Neural cell (in vitro differentiated cells): ENCODE measurements around the gene NPRL2.

ENCODE experiments used
- EP300 ChIP-seq: fragments of 450-650 bp; conservative IDR thresholded peaks from 2 replicates; pipeline ENCODE4 v1.6.1; 2014; ENCODE audit warnings: antibody characterized with exemption, mild to moderate bottlenecking, moderate library complexity; ENCODE audit not compliant: poor library complexity, severe bottlenecking
- EZH2 ChIP-seq: fragments of 200-600, 300-800 bp; shearing (Covaris generic), sonication (generic); IDR thresholded peaks from 2 replicates; pipeline ENCODE4 v1.6.1; 2014; ENCODE audit warnings: antibody characterized with exemption, low read length, borderline replicate concordance, mild to moderate bottlenecking; ENCODE audit not compliant: insufficient read depth, poor library complexity, severe bottlenecking
- POLR2AphosphoS5 ChIP-seq: IDR thresholded peaks from 2 replicates; pipeline ENCODE4 v1.6.1; 2012
- RAD21 ChIP-seq: fragments of 450-650 bp; conservative IDR thresholded peaks from 2 replicates; pipeline ENCODE4 v1.6.1; 2014; ENCODE audit warnings: antibody characterized with exemption, mild to moderate bottlenecking, moderate library complexity
- REST ChIP-seq: IDR thresholded peaks from 2 replicates; pipeline ENCODE4 v1.6.1; 2012; ENCODE audit warnings: borderline replicate concordance
- SMC3 ChIP-seq: fragments of 450-650 bp; conservative IDR thresholded peaks from 2 replicates; pipeline ENCODE4 v1.6.1; 2014; ENCODE audit warnings: antibody characterized with exemption, mild to moderate bottlenecking, moderate library complexity; ENCODE audit not compliant: poor library complexity
- TAF1 ChIP-seq: IDR thresholded peaks from 2 replicates; pipeline ENCODE4 v1.6.1; 2012; ENCODE audit warnings: low read depth
- TF ChIP-seq, protein P1 (sequence below): fragments of 450-650 bp; IDR thresholded peaks from 2 replicates; pipeline ENCODE4 v1.5.1; 2014; ENCODE audit warnings: antibody characterized with exemption, mild to moderate bottlenecking, moderate library complexity; ENCODE audit not compliant: poor library complexity, severe bottlenecking

- TF ChIP-seq REST = no peak
- TF ChIP-seq, protein P1, sequence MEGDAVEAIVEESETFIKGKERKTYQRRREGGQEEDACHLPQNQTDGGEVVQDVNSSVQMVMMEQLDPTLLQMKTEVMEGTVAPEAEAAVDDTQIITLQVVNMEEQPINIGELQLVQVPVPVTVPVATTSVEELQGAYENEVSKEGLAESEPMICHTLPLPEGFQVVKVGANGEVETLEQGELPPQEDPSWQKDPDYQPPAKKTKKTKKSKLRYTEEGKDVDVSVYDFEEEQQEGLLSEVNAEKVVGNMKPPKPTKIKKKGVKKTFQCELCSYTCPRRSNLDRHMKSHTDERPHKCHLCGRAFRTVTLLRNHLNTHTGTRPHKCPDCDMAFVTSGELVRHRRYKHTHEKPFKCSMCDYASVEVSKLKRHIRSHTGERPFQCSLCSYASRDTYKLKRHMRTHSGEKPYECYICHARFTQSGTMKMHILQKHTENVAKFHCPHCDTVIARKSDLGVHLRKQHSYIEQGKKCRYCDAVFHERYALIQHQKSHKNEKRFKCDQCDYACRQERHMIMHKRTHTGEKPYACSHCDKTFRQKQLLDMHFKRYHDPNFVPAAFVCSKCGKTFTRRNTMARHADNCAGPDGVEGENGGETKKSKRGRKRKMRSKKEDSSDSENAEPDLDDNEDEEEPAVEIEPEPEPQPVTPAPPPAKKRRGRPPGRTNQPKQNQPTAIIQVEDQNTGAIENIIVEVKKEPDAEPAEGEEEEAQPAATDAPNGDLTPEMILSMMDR = no peak
- TF ChIP-seq POLR2AphosphoS5 = no peak
- no peak for TF ChIP-seq EZH2
- no peak for TF ChIP-seq SMC3
- no peak for TF ChIP-seq EP300
- no peak for TF ChIP-seq TAF1
- no peak for TF ChIP-seq RAD21
Observed at GRCh38 chr3:50364573-50365079, 14.1 kb upstream of the NPRL2 start.
